Measurements from ENCODE around the gene RNF123.

Gene RNF123

GRCh38 chr3:49659756-49660155, 29.6 kb upstream of the RNF123 start:
- DNase-seq: no peak

GRCh38 chr3:49661281-49661680, 28.1 kb upstream of the RNF123 start:
- DNase-seq: no peak

GRCh38 chr3:49662021-49662420, 27.3 kb upstream of the RNF123 start:
- no peak for DNase-seq

- no peak for DNase-seq
Measured at GRCh38 chr3:49662720-49663413, 26.5 kb upstream of the RNF123 start.

DNA sequence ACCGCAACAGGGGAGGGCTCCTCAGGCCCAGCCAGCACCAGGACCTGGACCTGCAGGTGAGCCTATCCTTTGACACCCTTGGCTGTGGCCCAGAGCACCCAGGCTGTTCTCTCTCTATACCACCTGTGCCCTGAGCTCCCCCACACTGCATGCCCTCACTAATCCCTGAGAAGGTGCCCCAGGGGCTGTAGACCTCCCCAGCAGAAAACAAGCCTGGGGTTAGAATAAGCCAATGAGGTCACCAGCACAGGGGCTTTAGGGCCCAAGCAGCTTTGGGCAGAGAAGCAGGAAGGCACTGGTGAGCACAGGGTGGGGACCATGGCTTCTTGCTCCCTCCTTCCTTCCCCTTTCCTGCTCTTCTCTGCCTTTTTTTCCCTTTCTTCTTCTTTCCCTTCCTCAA, 25.5 kb upstream of the RNF123 start:
- DNase-seq: no peak

DNA sequence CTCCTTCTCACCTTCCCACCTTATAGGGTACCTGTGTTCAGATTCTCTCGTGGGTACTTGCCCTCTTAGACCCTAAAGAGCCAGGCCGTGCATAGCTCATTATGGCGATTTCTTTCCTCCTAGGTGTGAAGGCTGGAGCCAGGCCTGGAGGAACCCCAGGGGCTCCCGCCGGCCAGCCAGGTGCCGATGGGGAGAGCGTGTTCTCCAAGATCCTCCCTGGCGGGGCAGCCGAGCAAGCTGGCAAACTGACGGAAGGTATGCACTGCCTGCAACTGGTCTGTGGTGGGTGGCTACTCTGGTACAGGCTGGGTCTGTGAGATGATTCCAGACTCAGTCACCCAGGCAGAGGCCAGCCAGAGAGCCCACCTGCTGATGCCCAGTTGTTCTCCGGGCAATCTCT, 25.1 kb upstream of the RNF123 start:
- DNase-seq: no peak

GRCh38 chr3:49665822-49666519, 23.4 kb upstream of the RNF123 start:
- no peak for DNase-seq

DNA sequence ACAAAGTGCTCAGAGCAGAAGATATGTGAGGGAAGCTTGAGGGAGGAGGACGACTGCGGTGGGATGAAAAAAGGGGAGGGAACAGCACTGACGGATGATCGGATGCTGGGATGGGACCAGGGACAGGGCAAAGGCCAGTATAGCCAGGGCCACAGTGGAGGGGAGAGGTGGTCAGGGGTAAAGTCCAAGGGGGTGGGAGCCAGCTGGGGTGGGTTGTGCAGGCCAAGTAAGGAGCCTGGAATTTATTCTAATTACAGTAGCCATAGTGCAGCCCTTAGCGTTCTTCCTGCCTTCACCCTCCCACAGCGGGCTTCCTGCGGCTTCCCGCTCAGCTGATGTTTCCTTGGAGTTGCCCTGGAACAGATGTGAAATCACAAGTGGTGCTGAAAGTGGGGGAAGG, 22.8 kb upstream of the RNF123 start:
- no peak for DNase-seq

DNA sequence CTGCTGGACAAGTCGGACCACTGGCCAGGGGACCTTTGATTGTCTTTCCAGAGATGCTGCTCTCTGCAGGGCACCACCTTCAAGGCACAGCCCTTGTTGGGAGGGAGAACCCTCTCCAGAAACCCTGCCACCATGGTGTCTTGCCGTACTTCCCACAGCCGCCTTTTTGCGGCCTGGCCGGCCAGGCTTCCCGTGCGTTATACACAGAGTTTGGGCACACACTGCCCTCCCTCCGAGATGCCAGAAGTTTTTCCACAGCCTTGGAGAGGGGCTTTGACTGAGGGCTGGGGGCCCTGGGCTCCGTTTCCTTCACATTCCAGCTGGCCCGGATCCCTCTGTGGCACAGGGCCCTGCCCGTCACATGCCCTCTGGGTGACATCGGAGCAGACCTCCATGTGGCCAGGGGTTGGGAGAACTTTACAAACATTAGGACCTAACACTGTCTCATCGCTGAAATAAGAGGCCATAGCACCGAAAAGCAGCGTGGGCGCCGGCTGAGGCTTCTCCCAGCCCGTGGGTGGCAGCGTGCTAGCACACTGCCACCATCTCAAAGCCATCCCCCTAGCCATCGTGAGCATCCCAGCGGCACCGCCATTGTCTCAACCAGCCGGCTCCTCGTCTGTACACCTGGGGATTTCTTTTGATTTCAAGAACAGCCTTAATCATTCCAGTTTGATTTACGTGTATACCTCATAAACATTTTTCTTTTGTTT, 21.5 kb upstream of the RNF123 start:
- DNase-seq: no peak

DNA sequence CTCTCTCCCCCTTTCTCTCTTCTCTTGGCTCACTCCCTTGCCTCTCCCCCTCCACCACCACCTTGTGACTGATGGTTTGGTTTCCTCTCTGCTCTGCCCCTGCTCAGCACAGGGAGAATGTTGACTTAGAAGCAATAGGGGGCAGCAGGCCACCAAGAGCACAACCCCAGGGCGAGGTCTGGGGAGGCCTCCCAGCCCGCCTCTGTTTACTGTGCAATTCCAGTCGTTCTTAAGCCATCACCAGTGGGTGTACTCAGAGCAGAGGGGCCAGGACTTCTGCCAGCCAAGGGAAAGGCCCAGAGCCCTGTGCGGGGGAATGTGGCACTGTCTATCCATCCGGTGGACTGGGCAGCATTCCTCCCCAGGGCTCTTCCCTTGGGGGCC, 21.0 kb upstream of the RNF123 start:
- no peak for DNase-seq

DNA sequence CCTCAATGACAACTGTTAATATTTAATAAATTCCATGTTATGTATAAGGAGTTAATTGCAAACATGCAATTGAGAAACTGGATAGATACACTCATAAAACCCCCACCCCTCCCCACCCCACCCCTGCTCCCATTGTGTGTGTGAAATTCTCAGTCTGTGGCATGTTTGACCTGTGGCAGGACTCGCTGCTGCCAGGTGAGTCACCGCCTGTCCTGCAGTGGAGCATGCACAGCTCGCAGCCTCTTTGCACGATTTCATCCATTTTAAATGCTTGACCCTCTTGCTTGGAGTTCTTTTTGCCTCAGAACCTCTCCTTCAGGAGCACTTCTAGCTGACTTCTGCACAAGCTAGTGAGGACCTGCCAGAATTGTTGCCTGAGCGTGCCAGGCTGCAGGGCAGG, 20.5 kb upstream of the RNF123 start:
- DNase-seq: no peak

GRCh38 chr3:49669352-49669751, 20.0 kb upstream of the RNF123 start:
- DNase-seq: no peak

- no peak for DNase-seq
Measured at GRCh38 chr3:49670940-49671290, 18.4 kb upstream of the RNF123 start.

- peak; percentile 63 for DNase-seq
Measured at GRCh38 chr3:49671291-49672288, 17.8 kb upstream of the RNF123 start.

- DNase-seq: no peak
Measured at GRCh38 chr3:49673121-49673714, 16.1 kb upstream of the RNF123 start.

GRCh38 chr3:49673715-49674496, 15.5 kb upstream of the RNF123 start, which contains the start of gene APEH:
Gene APEH (plus strand): TSS chr3:49674351. CDS start chr3:49674402, 51 bp downstream.
- DNase-seq: peak; percentile 98

DNA sequence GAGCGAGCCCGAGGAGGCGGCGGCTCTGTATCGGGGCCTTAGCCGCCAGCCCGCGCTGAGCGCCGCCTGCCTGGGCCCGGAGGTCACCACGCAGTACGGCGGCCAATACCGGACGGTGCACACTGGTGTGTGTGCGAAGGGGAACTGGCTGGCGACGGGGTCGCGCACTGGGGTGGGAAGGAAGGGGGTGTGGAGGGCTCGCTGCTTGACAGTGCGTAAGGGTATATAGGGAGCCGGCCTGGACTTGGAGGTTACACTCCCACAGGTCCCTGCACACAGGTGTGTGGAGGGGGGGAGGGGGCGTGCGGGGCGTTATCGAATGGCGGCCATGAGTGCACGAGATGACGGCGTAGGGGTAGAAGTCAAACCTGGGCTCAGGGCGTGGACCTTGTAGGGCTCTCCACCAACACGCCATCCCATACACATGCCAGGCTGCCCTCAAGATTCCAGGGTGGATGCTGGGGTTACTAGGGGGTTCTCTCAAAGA, 14.8 kb upstream of the RNF123 start:
- DNase-seq: no peak

GRCh38 chr3:49675912-49676311, 13.4 kb upstream of the RNF123 start:
- DNase-seq: no peak

DNA sequence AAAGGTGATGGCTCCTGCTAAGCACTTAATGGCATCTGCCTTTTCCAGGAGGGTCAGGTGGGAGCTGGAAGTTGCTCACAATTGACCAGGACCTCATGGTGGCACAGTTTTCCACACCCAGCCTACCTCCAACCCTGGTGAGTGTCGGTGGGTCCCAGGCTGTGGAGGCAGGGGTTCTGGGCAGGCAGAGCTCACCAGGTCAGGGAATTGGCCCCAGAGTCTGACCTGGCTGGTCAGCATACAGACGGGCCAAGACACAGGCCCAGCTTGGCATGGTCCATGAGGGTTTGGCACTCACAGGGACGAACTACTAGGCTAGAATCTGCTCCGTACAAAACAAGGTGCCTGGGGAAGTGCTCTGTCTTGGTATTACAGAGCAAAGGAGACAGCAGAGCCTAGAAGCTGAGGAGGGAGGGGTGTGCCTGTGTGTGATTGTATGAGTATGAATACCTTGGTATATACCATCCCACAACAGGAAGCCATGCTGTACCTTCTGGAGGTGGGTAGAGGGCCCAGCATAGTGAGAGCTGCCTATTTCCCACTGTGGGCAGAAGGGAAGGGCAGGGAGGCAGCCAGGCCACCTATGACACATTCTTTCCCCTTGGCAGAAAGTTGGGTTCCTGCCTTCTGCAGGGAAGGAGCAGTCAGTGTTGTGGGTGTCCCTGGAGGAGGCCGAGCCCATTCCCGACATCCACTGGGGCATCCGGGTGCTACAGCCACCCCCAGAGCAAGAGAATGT, 8.7 kb upstream of the RNF123 start:
- DNase-seq: no peak

- no peak for DNase-seq
Measured at GRCh38 chr3:49681232-49681522, 8.2 kb upstream of the RNF123 start.

DNA sequence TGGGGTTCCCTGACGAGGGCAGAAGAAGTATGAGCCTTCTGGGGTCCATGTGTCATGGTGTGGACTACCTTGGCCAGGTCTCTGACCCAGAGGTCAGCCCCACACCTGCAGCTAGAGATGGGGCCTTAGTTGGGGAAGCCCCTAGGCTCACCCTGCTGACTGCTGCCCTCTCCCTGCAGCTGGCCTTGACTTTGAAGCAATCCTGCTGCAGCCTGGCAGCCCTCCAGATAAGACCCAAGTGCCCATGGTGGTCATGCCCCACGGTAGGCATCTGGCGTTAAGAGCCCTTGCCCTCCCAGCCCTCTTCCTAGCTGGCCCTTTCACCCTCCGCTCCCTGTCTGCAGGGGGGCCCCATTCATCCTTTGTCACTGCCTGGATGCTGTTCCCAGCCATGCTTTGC, 7.8 kb upstream of the RNF123 start:
- no peak for DNase-seq

All from CD4-positive, alpha-beta T cell treated with Interleukin-15 for 1 hour (primary cell).